NAMALWA (cell line): ENCODE results near the gene VAMP2.
"Not testable (repeated sequence)": the region's sequence is repeated elsewhere in the genome, so short reads cannot be mapped to it uniquely, and the experiment has no call there.

ENCODE experiments used
- DNase-seq: peaks from one replicate; pipeline ENCODE4 v3.0.0-alpha.2; 2015; ENCODE audit warnings: low spot score

Gene VAMP2

DNA sequence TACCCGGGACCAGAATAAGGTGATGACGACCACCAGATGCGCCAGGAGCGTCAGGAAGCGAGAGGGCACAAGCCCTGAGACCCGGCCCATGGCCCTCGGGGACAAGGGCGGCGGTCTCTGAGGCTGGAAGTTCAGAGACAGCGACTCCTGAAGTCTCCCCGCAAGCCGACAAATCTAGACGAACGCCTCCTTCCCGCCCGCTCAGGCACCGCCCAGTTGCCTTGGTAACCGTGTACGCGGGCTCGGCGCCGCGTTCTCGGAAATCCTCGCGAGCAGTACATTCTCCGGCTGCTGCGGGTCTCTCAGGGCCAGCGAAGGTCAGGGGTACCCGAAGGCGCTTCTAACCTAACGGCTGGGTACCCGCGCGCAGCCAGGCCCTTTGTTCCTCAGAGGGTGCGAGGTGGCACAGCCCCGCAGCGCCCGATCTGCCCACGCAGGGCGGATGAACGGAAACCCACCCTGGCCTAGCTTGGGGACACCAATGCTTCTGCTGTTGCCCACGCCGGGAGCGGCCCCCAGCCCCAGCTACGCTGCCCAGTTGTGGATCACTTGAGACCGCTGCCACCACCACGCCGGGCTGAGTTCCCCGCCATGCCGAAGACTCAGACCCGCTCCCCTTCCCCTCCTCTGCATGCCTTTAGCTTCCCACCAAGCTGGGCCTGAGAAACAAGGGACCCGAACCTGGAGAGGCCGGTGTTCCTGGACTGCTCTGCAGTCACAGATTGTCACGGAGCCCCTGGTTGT, 13.6 kb upstream of the VAMP2 start, which contains the start of gene TMEM107:
TMEM107 (minus strand) TSS at position 184 of the 744 bp plus-strand sequence; CDS start at position 90, 94 bp downstream.
- DNase-seq: peak; percentile 88

DNA sequence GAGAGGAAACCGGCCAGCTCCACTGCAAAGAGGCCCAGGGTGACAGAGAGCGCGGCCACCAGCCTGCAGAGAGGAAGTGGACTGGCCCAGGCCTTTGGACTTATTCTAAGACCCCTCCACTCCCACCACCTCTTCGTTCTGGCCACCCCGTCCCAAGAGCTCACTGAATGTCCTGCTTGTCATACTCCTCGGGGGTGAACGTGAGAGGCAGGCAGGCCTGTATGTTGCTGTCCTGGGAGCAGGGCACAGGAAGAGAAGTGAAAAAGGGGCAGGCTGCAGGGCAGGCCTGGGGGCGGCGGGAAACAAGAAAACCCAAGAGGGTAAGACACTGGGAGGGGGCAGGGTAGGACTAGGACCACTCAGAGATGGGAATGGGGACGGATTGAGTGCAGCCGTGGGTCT, 13.0 kb upstream of the VAMP2 start:
- DNase-seq: no peak

DNA sequence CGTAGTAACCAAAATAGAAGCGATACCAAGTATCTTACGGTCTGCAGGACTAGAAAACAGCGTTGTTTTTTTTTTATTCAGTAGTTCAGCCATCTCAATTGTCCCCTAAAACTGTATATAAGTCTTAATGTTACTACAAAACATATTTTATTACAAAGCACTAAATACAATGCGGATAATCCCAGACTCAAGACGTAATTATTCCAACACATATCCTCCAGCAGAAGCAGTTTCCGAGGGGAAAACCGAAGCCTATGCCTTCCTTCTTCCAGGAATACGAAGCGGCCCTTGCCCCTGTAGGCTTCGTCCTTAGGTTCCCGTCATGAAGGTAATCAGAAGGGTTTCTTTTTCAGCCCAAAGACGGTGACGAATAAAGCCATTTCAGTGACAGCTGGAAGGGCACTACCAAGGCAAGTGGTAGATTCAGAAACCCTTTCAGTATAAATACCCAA, 11.1 kb upstream of the VAMP2 start:
- DNase-seq: no peak

DNA sequence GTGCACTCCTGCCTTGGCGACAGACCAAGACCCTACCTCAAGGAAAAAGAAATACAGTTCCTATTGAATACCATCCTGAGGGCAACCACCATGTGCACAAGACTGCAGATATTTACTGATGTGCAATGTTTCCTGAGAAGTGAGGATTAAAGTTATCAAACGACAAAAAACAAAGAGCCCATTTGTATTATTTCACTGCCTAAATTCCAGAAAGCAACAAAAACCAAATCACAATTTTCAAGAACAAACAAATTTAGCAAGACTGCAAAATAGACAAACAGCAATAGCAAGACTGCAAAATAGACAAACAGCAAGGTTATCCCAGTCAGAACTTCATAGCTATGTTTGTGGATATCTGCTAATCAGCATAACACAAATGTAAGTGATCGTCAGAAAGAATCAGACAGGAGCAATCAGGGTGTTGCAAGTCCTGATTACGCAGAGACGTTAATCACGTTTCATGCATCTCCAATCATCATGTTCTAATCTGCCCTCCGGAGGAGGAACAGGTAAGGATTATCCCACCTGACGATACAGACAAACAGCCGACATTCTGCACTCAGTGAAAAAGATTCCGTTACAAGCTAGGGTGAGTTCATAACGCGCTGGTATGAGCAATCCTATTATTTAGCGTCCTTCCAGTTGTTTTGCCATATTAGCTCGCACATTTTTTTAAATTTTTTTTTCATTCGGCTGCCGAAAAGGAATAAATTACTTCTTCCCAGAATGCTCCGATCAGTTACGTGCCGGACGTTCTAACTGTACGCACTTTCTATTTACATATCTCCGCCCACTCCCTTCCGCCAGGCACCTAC, 10.5 kb upstream of the VAMP2 start:
- DNase-seq: peak; percentile 94

DNA sequence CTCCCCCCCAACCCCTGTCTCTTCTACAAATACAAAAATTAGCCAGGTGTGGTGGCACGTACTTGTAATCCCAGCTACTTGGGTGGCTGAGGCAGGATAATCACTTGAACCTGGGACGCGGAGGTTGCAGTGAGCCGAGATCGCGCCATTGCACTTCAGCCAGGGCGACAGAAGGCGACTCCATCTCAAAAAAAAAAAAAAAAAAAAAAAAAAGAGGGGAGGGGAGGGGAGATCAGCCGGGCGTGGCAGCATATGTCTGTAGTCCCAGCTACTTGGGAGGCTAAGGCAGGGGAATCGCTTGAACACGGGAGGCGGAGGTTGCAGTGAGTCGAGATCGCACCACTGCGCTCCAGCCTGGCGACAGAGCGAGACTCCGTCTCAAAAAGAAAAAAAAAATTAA, 7.4 kb upstream of the VAMP2 start:
- DNase-seq: not testable (repeated sequence)

DNA sequence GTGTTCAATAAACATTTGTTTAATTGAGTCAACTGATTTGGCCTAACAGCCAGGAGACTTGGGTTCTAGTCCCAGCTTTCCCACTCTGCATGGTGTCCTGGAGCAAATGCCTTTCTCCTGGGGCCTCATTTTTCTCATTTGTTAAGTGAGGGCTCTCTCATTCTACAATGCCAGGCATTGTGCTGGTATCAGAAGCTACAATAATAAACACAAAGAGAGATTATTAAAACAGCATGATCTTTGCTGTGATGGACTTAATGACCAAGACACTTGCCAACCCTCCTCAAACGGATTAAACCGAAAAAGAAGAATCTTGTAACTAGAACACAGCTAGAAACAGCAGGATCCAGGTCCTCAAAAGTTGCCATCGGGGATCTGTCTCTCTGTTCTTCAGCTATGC, 4.8 kb upstream of the VAMP2 start:
- DNase-seq: no peak

DNA sequence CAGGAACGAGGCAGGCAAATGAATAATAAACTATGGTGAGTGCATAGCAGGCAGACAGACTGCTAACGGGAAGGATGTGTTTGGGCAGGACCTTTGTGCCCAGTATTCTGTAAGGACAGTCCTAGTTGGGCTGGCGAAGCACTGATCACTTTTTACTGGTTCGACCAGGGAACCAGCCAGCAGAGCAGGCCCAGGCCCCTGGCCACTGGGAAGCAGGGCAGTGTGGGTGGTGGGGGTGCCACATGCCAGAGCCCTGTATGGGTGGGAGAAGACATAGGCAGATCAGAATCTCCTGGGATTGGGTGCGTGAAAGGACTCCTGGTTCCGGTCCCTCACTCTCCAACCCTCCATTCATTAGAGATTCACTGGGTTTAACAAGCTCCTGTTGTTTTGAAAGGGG, 4.0 kb upstream of the VAMP2 start:
- DNase-seq: no peak

DNA sequence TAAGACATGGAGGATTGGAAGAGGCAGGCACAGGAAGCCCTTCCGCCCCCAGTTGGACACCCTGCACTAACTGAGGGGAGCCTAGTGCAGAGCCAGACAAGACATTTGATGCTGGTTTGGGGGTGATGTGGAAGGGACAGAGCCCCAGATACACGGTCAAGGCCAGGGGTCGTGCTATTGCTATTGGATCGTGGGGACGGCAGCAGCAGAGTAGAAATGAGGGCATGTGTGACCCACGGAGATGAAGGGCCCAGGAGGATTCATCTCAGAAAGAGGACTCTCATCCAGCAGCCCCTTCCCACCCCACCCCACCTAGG, 2.0 kb upstream of the VAMP2 start:
- DNase-seq: no peak

DNA sequence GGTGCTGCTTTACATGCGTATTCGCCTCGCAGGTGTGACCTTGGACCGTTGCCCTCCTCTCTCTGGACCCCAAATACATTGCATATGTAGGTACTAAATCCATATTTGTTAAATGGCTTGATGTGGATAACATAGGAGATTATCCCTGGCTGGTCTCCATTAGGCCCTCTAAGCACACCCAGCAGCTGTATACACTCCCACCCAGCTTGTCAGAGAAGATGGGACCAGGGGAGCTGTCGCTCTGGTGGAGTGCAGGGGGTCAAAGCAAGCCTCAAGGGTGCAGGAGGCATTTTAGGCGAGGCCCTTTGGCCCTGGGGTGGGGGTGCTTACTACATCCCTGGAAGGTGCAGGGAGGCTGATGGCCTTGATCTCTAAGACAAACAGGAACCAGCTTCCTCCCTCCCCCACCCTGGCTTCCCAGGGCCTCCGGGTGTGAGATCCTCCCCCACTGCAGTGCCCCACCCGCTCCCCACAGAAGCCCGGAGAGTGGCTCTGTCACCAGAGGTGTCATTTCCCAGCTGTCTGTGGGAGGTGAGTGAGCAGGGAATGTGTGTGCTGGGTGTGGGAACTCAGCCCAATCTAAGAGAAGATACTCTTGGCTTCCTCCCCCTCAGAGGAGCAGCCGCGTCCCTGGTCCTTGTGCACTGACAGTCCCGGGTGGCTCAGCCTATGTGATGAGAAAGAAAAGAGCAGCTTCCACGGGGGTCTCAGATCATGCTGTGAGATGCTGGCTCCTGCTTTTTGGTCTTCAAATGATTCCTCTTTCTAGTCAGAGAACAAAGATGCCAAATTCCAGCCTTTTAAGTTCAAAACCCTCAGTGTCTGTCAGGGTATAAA, 1.4 kb upstream of the VAMP2 start:
- no peak for DNase-seq

DNA sequence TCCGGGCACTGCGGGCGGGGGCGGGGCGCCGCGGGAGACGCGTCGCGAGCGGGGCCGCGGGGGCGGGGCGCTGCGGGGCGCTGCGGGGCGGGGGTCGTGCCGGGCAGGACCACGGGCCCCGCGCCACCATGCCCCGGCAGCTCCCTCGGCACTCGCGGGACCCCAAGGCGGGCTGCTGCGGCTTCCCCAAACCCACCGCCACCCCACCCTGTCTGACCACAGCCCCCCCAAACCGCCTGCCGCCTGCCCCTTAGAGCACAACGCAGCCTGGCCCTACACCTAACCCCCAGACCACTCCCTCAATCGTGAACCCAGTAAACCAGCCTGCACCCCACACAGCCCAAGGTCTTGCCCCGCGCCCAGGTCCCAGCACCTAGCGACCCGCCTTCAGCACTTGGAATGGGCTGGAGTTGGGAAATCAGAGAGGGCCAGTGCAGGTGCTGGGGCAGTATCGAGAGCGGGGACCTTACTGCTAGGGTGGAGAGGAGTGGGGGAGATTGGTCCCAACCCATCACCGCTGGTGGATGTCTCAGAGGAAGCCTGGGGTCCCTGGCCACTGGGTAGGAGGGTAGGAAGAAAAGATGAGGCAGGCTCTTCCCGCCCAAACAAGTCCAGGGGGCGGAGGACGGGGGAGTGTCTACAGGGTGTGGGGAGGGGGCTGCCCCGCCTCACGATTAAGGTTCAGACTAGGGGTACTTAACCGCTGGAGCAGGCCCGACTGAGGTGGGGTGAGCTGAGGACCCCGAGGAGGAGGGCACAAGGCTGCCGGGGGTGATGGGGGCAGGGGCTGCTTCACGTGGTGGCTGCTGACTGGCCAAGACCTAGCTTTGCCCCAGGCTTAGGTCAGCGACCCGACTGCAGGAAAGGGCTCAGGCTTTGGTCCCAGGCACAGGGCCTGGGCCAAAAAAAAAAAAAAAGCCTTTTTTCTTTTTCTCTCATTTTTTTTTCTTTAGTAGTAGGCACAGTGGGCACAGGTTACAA, 539 bp upstream of the VAMP2 start:
- no peak for DNase-seq

DNA sequence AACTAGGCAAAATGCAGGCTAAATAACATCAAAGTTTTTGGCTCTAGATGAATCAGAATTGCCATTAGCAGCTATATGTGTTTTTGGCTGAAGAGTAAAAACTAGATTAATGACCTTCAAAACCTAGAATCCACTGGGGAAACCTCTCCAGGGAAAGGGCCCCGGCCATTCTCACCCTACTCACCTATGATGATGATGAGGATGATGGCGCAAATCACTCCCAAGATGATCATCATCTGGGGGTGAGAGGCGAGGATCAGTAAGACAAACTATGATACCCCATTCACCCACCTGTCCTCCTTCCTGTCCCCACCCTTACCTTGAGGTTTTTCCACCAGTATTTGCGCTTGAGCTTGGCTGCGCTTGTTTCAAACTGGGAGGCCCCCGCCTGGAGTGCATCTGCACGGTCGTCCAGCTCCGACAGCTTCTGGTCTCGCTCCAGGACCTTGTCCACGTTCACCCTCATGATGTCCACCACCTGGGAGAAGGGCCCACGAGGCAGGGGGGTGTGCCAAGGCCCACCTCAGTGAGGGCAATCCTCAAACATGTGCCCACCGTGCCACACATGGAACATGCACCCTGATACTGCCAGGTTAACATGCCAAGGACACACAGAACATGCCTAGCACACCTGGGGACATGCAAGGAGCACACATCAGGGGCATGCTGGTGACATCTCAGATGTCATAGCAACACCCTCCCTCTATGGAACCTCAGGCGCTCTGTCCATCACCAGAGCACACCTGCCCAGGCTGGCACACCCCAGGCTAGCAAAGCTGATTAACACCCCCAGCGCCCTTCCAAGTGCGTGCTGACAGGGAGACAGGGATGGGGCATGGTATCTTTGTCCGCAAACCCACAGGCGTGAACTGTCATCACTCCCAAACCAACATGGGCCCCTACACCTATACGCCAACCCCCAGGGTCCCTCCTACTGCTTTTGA, 1.2 kb downstream of the VAMP2 start:
- DNase-seq: no peak

DNA sequence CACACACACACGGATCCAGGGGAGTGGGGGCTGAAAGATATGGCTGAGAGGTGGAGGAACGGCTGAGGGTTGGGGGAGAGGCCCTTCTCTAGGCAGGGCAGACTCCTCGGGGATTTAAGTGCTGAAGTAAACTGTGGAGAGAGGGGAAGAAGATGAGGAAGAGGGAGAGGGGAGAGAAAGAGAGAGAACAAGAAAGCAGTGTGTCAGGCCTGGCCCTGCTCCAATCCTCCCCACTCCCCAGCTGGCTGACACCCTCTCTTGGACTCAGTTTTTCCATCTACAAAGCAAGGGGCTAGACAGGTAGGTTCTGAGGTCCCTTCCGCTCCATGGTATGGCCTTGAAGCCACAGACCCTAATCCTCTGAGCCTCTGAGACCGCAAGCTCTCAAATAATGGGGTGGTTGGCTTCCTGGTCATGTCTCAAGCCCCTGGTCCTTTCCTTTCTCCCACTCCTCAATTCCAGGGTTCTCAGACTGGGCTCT, 2.0 kb downstream of the VAMP2 start:
- no peak for DNase-seq

DNA sequence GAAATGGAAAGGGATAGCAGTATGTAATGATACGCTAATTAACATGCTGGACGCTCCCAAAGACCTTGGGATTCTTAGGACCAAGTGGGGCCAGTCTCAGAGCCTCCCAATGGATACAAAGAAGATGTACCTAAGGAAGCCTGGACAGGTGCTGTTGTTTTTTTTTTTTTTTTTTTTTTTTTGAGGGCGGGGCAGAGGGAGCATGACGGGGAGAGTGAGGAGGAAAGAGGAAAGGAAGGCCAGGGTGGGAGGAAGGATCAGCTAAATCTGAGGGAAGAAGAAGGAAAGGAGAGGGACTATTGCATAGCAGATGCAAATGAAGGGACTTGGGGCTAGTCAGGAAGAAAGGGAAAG, 2.5 kb downstream of the VAMP2 start:
- no peak for DNase-seq

DNA sequence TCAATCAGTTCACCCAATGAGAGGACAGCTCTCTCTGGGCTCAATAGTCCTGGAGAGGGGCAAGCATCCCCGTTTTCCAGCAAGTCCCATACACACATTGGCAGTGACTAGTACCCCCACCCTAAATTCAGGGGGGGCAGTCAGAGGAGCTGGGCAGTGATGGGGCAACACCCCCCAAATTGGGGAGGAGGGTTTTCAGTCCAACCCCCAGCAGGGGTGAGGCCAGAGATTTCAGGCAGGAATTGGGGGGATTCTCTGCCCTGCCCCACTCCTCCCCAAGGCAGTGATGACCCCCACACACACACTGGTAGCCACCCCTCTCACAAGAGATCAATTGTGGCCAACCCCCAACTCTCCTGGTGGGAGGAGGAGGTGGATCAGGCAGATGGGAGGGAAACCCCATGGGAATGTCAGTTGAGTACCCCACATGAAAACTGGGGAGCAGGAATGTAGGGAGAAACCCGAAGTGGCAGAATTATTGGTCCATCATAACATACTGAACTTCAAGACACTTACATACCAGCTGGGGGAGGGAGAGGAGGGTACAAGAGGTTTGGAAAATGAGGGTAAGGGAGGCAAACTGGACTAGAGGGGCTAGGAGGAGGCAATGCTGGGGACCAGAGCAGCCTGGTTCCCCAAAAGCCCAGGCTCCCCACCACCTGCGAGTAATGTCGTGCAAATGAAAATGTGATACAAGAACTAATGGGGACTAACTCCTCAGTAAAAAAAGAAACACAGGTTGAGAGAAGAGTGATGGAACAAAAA, 3.1 kb downstream of the VAMP2 start:
- DNase-seq: no peak

DNA sequence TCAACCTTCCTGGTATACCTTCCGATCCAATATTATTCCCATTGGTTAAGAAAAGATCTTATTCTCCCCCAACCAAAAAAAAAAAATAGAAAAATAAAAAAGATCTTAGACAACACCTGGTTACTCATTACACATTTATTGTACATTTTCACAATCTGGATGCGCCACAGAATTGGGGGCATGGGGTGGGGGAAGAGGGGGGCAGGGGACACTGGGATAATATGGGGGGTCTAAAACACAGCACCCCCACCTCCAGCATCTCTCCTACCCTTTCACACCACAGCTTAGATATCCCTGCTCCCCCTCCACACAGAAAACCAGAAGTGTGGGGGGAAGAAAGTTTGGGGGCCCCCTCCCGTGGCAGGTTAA, 3.7 kb downstream of the VAMP2 start:
- DNase-seq: no peak

DNA sequence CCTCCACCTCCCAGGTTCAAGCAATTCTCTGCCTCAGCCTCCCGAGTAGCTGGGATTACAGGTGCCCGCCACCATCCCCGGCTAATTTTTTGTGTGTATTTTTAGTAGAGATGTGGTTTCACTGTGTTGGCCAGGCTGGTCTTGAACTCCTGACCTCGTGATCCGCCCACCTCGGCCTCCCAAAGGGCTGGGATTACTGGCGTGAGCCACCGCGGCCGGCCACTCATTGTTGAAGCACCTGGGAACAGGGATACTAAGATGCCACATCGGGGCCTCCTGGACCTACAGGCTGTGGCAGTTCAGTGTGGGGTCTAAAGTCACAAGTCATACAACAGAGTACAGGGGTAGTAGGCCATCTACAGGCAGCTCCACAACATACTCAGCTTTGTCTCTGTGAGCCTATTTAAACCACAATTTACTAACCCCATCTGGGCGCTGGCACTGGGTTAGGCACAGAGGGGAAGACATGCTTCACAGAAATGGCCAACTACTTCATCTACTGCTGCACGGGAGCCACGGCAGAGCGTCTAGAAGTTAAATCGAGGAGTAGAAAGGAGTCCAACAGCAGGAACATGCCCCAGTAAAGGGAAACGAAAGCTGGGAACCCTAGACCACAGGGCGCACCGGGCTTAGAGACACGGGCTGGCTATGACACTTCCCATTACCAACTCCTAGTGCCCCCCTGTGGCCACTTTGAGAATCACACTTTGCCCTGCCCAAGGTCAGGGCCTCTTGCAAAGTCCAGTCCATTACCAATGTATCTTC, 4.3 kb downstream of the VAMP2 start:
- peak; percentile 86 for DNase-seq

DNA sequence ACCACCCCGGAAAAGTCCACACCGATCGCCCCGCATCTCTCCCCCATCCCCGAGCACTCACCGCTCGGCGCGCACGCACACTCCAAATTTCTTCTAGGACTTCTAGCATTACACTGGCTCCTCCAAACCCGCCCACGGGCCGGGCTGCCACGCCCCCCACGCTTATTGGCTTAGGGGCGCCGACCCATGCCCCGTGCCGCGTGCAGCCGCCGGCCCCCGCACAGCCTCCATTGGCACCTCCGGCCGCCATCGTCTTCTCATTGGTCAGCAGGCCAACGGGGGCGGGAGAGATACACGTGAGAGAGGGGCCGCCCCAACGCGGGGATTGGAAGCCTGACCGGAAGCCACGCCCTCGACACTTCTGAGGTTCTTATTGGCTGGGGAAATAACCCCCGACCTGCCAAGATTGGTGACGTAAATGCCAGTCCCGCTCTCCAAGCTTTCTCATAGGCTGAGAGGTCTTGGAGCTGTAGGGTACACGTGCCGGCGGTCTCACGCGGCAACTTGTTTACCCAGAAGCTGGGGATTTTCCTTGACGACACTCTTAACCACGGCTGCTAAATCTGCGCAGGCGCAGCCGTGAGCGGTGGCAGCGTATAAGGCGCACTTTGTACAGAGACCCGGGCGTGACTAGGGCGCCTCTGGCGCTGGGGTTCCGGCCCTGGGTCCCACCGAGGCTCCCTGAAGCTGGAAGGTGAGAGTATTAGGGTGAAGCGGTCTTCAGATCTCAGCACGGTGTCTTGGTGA, 6.3 kb downstream of the VAMP2 start:
- DNase-seq: peak; percentile 98

DNA sequence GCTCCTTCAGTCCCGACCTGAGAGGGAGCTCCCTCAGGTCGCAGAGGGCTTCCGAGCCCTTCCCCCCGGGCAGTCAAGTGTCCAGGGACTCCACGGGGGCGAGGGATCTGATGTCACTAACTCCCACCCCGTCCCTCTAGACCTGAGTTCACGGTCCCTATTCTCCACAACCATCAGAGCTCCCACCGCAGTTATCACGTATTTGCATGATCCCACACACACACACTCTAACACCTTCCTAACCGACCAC, 6.8 kb downstream of the VAMP2 start:
- DNase-seq: no peak
